Gastroesophageal sphincter (tissue), 3 donors: ENCODE data around the gene GATAD2A.

Source experiments
- POLR2A ChIP-seq, 2 donors: fragments of 450-650 bp; IDR thresholded peaks; one replicate each; pipeline ENCODE4 v1.6.1; 2017; ENCODE audit warnings: antibody characterized with exemption in 2 of 2, mild to moderate bottlenecking in 2 of 2, moderate library complexity in 1 of 2
- TF ChIP-seq, protein P1 (sequence below), 4 experiments: fragments of 200-600 bp in 2 of 4; fragments of 450-650 bp in 2 of 4; sonication (generic) in 1 of 4; IDR thresholded peaks; one replicate each; pipeline ENCODE4 v1.5.1; 2017 to 2019; ENCODE audit warnings: antibody characterized with exemption in 4 of 4, mild to moderate bottlenecking in 2 of 4, moderate library complexity in 2 of 4

DNA sequence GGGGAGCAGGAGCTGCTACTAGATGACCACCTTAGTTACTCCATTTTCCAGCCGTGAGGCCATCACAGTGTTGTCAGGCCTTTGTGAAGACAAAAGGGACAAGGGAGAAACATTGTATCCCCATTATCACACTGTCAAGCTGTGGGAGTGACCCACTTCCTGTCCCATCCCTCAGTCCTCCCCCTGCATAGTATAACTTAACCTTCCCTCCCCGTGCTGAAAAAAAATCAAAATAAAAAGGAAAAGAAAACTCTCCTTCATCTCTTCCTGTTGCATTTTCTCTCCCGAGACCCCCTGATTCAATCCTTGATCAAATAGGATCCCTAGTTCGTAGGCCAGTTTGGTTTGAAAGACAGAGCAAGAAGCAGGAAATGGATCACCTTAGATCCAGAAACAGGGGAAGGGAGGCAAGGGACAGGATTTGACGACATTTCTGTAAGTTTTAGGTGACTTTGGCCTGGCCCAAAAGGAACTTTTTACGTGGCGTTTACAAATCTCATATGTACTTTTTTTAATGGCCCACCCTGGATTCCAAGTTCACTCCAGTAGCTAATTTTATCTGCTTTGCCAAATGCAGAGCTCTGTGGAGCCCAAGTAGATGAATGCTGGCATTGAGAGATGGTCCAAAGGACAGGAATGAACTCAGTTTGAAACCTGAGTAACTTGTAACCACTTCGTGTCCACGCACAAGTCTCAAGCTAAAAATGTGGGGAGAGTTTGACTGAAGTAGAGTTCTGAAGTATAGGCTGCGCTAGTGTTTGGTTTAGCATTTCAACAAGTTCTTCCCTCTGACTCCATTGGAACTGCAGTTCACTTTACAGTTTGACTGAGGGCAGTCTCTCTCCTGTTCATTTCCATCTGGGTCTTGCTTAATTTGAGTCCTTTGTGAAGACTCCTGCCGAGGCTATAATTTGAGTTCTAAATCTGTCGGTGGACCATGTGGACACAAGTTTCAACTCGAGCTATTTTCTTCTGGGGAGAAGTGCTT, 16.6 kb upstream of the GATAD2A start:
- TF ChIP-seq, protein P1, sequence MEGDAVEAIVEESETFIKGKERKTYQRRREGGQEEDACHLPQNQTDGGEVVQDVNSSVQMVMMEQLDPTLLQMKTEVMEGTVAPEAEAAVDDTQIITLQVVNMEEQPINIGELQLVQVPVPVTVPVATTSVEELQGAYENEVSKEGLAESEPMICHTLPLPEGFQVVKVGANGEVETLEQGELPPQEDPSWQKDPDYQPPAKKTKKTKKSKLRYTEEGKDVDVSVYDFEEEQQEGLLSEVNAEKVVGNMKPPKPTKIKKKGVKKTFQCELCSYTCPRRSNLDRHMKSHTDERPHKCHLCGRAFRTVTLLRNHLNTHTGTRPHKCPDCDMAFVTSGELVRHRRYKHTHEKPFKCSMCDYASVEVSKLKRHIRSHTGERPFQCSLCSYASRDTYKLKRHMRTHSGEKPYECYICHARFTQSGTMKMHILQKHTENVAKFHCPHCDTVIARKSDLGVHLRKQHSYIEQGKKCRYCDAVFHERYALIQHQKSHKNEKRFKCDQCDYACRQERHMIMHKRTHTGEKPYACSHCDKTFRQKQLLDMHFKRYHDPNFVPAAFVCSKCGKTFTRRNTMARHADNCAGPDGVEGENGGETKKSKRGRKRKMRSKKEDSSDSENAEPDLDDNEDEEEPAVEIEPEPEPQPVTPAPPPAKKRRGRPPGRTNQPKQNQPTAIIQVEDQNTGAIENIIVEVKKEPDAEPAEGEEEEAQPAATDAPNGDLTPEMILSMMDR (IDR thresholded peaks at IDR 0.05) = no peak
- no peak for TF ChIP-seq POLR2A (IDR thresholded peaks at IDR 0.05)
